HEK293 (cell line): ENCODE measurements around the gene MSX1.

Source experiments
- CTCF ChIA-PET: fragments of 350-600 bp; formaldehyde crosslinking; extraction: SDS; loops from one replicate; lab custom pipeline; 2021; ENCODE audit warnings: antibody characterized with exemption; lab: Yijun Ruan, JAX
- POLR2A ChIA-PET: fragments of 300-600 bp; formaldehyde crosslinking; extraction: SDS; loops from one replicate; lab custom pipeline; 2020; ENCODE audit warnings: antibody characterized with exemption, inconsistent platforms; lab: Yijun Ruan, JAX
- H3K27ac ChIP-seq: fragments of 200-500 bp; sonication (Bioruptor generic); 2 replicates; pipeline ENCODE4 v1.5.1; 2014; ENCODE audit warnings: low read depth, low read length, control low read depth, inconsistent platforms; ENCODE audit errors: extremely low read depth
- H3K36me3 ChIP-seq, 2 experiments: fragments of 200-500 bp in 1 of 2; sonication (Bioruptor generic) in 1 of 2; 1 replicate in 1 of 2; 2 replicates in 1 of 2; pipeline ENCODE4 v1.5.1; 2014 to 2017; ENCODE audit warnings: inconsistent platforms in 2 of 2, low read length in 2 of 2; ENCODE audit not compliant: control insufficient read depth in 2 of 2, insufficient read depth in 1 of 2
- H3K4me1 ChIP-seq: fragments of 200-500 bp; sonication (Bioruptor generic); 2 replicates; pipeline ENCODE4 v1.5.1; 2014; ENCODE audit warnings: mild to moderate bottlenecking, low read length, inconsistent platforms; ENCODE audit not compliant: control insufficient read depth, insufficient read depth
- H3K4me3 ChIP-seq: 2 replicates; pipeline ENCODE4 v1.5.1; 2011; ENCODE audit warnings: low read depth, mild to moderate bottlenecking, control low read depth, low read length, moderate library complexity
- H3K9me3 ChIP-seq: fragments of 200-500 bp; sonication (Bioruptor generic); 2 replicates; pipeline ENCODE4 v1.5.1; 2014; ENCODE audit warnings: low read depth, low read length, inconsistent platforms; ENCODE audit not compliant: control insufficient read depth, insufficient read depth
- KLF1 ChIP-seq: fragments of 450-650 bp; formaldehyde crosslinking; IDR thresholded peaks from 2 replicates; pipeline ENCODE4 v1.5.1; 2016; ENCODE audit warnings: missing biosample characterization, missing genetic modification characterization
- YY2 ChIP-seq: fragments of 450-650 bp; formaldehyde crosslinking; IDR thresholded peaks from 2 replicates; pipeline ENCODE4 v1.5.1; 2016; ENCODE audit warnings: missing biosample characterization, missing genetic modification characterization
- ZBTB21 ChIP-seq: fragments of 450-650 bp; formaldehyde crosslinking; IDR thresholded peaks from 2 replicates; pipeline ENCODE4 v1.5.1; 2017; ENCODE audit warnings: missing biosample characterization, missing genetic modification characterization
- ZNF132 ChIP-seq: fragments of 450-650 bp; formaldehyde crosslinking; IDR thresholded peaks from 2 replicates; pipeline ENCODE4 v1.5.1; 2017; ENCODE audit warnings: missing biosample characterization, missing genetic modification characterization, borderline replicate concordance
- ZNF133 ChIP-seq: fragments of 450-650 bp; formaldehyde crosslinking; IDR thresholded peaks from 2 replicates; pipeline ENCODE4 v1.5.1; 2016; ENCODE audit warnings: missing biosample characterization, missing genetic modification characterization
- ZNF175 ChIP-seq: fragments of 450-650 bp; formaldehyde crosslinking; IDR thresholded peaks from 2 replicates; pipeline ENCODE4 v1.5.1; 2016; ENCODE audit warnings: missing biosample characterization, missing genetic modification characterization
- ZNF202 ChIP-seq: fragments of 450-650 bp; formaldehyde crosslinking; IDR thresholded peaks from 2 replicates; pipeline ENCODE4 v1.5.1; 2016; ENCODE audit warnings: missing biosample characterization, missing genetic modification characterization, borderline replicate concordance
- ZNF214 ChIP-seq: fragments of 450-650 bp; formaldehyde crosslinking; IDR thresholded peaks from 2 replicates; pipeline ENCODE4 v1.5.1; 2017; ENCODE audit warnings: missing biosample characterization, mild to moderate bottlenecking, missing genetic modification characterization, borderline replicate concordance
- ZNF223 ChIP-seq: fragments of 450-650 bp; formaldehyde crosslinking; IDR thresholded peaks from 2 replicates; pipeline ENCODE4 v1.5.1; 2016; ENCODE audit warnings: missing biosample characterization, missing genetic modification characterization
- ZNF23 ChIP-seq: fragments of 450-650 bp; formaldehyde crosslinking; IDR thresholded peaks from 2 replicates; pipeline ENCODE4 v1.5.1; 2016; ENCODE audit warnings: missing biosample characterization, missing genetic modification characterization, borderline replicate concordance
- ZNF600 ChIP-seq: fragments of 450-650 bp; formaldehyde crosslinking; IDR thresholded peaks from 2 replicates; pipeline ENCODE4 v1.5.1; 2016; ENCODE audit warnings: missing biosample characterization, missing genetic modification characterization
- ZNF626 ChIP-seq: fragments of 450-650 bp; sonication (Bioruptor Pico); formaldehyde crosslinking; IDR thresholded peaks from 2 replicates; pipeline ENCODE4 v1.5.1; 2018; ENCODE audit warnings: missing biosample characterization, missing genetic modification characterization, inconsistent platforms
- ZNF76 ChIP-seq: fragments of 450-650 bp; formaldehyde crosslinking; IDR thresholded peaks from 2 replicates; pipeline ENCODE4; 2016; ENCODE audit warnings: low read depth, missing biosample characterization, missing genetic modification characterization, borderline replicate concordance
- ZNF785 ChIP-seq: fragments of 450-650 bp; formaldehyde crosslinking; IDR thresholded peaks from 2 replicates; pipeline ENCODE4 v1.5.1; 2016; ENCODE audit warnings: missing biosample characterization, missing genetic modification characterization
- TF ChIP-seq, protein P1 (sequence below): fragments of 450-650 bp; formaldehyde crosslinking; IDR thresholded peaks from 2 replicates; pipeline ENCODE4 v1.5.1; 2016; ENCODE audit warnings: missing biosample characterization, missing genetic modification characterization
- TF ChIP-seq, protein P2 (sequence below): fragments of 450-650 bp; formaldehyde crosslinking; IDR thresholded peaks from 2 replicates; pipeline ENCODE4 v1.5.1; 2016; ENCODE audit warnings: missing biosample characterization, missing genetic modification characterization, borderline replicate concordance
- TF ChIP-seq, protein P3 (sequence below): fragments of 450-650 bp; formaldehyde crosslinking; IDR thresholded peaks from 2 replicates; pipeline ENCODE4 v1.5.1; 2016; ENCODE audit warnings: missing biosample characterization, missing genetic modification characterization
- TF ChIP-seq, protein P4 (sequence below): fragments of 450-650 bp; formaldehyde crosslinking; IDR thresholded peaks from 2 replicates; pipeline ENCODE4 v1.5.1; 2016; ENCODE audit warnings: missing biosample characterization, missing genetic modification characterization
- TF ChIP-seq, protein P5 (sequence below): fragments of 450-650 bp; formaldehyde crosslinking; IDR thresholded peaks from 2 replicates; pipeline ENCODE4 v1.5.1; 2017; ENCODE audit warnings: missing biosample characterization, missing genetic modification characterization

MSX1 gene

DNA sequence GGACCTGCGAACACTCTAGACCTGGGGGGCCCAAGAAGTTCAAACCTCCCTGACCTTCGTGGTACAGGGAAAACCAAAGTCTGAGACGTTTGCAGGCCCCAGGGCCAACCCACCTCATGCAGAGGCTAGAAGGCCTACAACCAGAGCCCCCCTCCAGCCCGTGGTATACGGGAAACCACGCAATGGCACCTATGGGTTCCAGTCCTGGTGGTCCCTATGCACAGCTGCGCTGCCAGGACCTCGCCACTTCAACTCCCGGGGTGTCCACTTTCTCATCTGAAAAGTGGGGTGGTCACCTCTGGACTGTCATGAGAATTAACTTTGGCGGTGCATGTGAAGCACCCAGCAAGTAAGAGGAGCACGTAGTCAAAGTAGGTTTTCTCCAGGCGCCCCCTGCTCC, 8.4 kb upstream of the MSX1 start:
- CTCF ChIA-PET: no interaction called here

More for the DNA sequence above, 8.4 kb upstream of the MSX1 start:
- Histone ChIP-seq H3K9me3 (no peaks in the 10 kb centered on the region), H3K27ac (no peak overlapping the region), H3K4me1 (no peaks in the 10 kb centered on the region), H3K4me3 (no peak overlapping the region), H3K36me3 (no peaks in the 10 kb centered on the region)
- POLR2A ChIA-PET: no interaction called here
- TF ChIP-seq ZNF600 (tag by site-specific recombination): no peak
- no peak for TF ChIP-seq ZNF785 (tag by site-specific recombination)
- TF ChIP-seq KLF1 (tag by site-specific recombination): no peak
- TF ChIP-seq, protein P1, sequence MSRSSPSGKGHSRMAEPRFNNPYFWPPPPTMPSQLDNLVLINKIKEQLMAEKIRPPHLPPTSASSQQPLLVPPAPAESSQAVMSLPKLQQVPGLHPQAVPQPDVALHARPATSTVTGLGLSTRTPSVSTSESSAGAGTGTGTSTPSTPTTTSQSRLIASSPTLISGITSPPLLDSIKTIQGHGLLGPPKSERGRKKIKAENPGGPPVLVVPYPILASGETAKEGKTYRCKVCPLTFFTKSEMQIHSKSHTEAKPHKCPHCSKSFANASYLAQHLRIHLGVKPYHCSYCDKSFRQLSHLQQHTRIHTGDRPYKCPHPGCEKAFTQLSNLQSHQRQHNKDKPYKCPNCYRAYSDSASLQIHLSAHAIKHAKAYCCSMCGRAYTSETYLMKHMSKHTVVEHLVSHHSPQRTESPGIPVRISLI (tag by site-specific recombination): no peak
- TF ChIP-seq ZNF133 (tag by site-specific recombination): no peak
- TF ChIP-seq, protein P2, sequence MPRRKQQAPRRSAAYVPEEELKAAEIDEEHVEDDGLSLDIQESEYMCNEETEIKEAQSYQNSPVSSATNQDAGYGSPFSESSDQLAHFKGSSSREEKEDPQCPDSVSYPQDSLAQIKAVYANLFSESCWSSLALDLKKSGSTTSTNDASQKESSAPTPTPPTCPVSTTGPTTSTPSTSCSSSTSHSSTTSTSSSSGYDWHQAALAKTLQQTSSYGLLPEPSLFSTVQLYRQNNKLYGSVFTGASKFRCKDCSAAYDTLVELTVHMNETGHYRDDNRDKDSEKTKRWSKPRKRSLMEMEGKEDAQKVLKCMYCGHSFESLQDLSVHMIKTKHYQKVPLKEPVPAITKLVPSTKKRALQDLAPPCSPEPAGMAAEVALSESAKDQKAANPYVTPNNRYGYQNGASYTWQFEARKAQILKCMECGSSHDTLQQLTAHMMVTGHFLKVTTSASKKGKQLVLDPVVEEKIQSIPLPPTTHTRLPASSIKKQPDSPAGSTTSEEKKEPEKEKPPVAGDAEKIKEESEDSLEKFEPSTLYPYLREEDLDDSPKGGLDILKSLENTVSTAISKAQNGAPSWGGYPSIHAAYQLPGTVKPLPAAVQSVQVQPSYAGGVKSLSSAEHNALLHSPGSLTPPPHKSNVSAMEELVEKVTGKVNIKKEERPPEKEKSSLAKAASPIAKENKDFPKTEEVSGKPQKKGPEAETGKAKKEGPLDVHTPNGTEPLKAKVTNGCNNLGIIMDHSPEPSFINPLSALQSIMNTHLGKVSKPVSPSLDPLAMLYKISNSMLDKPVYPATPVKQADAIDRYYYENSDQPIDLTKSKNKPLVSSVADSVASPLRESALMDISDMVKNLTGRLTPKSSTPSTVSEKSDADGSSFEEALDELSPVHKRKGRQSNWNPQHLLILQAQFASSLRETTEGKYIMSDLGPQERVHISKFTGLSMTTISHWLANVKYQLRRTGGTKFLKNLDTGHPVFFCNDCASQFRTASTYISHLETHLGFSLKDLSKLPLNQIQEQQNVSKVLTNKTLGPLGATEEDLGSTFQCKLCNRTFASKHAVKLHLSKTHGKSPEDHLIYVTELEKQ: no peak
- TF ChIP-seq ZNF23: no peak
- TF ChIP-seq YY2 (tag by site-specific recombination): no peak
- TF ChIP-seq ZNF223: no peak
- no peak for TF ChIP-seq ZNF202 (tag by site-specific recombination)
- no peak for TF ChIP-seq ZBTB21 (tag by site-specific recombination)
- TF ChIP-seq, protein P3, sequence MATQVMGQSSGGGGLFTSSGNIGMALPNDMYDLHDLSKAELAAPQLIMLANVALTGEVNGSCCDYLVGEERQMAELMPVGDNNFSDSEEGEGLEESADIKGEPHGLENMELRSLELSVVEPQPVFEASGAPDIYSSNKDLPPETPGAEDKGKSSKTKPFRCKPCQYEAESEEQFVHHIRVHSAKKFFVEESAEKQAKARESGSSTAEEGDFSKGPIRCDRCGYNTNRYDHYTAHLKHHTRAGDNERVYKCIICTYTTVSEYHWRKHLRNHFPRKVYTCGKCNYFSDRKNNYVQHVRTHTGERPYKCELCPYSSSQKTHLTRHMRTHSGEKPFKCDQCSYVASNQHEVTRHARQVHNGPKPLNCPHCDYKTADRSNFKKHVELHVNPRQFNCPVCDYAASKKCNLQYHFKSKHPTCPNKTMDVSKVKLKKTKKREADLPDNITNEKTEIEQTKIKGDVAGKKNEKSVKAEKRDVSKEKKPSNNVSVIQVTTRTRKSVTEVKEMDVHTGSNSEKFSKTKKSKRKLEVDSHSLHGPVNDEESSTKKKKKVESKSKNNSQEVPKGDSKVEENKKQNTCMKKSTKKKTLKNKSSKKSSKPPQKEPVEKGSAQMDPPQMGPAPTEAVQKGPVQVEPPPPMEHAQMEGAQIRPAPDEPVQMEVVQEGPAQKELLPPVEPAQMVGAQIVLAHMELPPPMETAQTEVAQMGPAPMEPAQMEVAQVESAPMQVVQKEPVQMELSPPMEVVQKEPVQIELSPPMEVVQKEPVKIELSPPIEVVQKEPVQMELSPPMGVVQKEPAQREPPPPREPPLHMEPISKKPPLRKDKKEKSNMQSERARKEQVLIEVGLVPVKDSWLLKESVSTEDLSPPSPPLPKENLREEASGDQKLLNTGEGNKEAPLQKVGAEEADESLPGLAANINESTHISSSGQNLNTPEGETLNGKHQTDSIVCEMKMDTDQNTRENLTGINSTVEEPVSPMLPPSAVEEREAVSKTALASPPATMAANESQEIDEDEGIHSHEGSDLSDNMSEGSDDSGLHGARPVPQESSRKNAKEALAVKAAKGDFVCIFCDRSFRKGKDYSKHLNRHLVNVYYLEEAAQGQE (tag by site-specific recombination): no peak
- no peak for TF ChIP-seq ZNF76 (tag by site-specific recombination)
- no peak for TF ChIP-seq ZNF214 (tag by site-specific recombination)
- no peak for TF ChIP-seq ZNF626 (tag by site-specific recombination)
- TF ChIP-seq, protein P4, sequence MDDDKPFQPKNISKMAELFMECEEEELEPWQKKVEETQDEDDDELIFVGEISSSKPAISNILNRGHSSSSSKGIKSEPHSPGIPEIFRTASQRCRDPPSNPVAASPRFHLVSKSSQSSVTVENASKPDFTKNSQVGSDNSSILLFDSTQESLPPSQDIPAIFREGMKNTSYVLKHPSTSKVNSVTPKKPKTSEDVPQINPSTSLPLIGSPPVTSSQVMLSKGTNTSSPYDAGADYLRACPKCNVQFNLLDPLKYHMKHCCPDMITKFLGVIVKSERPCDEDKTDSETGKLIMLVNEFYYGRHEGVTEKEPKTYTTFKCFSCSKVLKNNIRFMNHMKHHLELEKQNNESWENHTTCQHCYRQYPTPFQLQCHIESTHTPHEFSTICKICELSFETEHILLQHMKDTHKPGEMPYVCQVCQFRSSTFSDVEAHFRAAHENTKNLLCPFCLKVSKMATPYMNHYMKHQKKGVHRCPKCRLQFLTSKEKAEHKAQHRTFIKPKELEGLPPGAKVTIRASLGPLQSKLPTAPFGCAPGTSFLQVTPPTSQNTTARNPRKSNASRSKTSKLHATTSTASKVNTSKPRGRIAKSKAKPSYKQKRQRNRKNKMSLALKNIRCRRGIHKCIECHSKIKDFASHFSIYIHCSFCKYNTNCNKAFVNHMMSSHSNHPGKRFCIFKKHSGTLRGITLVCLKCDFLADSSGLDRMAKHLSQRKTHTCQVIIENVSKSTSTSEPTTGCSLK (tag by site-specific recombination): no peak
- TF ChIP-seq, protein P5, sequence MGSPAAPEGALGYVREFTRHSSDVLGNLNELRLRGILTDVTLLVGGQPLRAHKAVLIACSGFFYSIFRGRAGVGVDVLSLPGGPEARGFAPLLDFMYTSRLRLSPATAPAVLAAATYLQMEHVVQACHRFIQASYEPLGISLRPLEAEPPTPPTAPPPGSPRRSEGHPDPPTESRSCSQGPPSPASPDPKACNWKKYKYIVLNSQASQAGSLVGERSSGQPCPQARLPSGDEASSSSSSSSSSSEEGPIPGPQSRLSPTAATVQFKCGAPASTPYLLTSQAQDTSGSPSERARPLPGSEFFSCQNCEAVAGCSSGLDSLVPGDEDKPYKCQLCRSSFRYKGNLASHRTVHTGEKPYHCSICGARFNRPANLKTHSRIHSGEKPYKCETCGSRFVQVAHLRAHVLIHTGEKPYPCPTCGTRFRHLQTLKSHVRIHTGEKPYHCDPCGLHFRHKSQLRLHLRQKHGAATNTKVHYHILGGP (tag by site-specific recombination): no peak
- TF ChIP-seq ZNF175: no peak
- TF ChIP-seq ZNF132 (tag by site-specific recombination): no peak
